ENCODE measurements around the gene CLBA1.
A peak's percentile ranks its signal among the peaks of the same experiment; 100 is the strongest.
"Not testable (repeated sequence)": the region's sequence is repeated elsewhere in the genome, so short reads cannot be mapped to it uniquely, and the experiment has no call there.

CLBA1 gene

DNA sequence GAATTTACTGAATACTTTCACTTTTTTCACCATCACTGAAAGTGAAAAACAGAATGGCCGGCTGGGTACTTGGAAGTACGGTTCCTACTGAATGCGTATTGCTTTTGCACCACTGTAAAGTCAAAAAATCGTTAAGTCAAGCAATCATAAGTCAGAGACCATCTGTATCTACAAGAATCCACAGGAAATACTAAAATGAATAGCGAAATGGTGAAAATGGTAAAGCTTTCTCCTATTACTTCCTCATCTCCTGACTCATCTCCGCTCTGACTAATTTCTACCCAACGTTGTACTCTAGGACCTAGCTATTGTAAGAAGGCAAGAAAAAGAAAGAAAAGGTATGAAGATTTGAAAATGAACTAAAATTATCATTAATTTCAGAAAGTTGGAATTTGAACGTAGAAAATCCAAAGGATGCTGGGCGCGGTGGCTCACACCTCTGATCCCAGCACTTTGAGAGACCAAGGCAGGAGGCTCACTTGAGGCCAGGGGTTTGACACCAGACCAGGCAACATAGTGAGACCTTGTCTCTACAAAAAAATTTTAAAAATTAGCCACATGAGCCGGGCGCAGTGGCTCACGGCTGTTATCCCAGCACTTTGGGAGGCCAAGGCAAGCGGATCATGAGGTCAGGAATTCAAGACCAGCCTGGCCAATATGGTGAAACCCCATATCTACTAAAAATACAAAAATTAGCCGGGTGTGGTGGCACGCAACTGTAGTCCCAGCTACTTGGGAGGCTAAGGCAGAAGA, 40.6 kb downstream of the CLBA1 start:
- peak; percentile 76 for DNase-seq

DNA sequence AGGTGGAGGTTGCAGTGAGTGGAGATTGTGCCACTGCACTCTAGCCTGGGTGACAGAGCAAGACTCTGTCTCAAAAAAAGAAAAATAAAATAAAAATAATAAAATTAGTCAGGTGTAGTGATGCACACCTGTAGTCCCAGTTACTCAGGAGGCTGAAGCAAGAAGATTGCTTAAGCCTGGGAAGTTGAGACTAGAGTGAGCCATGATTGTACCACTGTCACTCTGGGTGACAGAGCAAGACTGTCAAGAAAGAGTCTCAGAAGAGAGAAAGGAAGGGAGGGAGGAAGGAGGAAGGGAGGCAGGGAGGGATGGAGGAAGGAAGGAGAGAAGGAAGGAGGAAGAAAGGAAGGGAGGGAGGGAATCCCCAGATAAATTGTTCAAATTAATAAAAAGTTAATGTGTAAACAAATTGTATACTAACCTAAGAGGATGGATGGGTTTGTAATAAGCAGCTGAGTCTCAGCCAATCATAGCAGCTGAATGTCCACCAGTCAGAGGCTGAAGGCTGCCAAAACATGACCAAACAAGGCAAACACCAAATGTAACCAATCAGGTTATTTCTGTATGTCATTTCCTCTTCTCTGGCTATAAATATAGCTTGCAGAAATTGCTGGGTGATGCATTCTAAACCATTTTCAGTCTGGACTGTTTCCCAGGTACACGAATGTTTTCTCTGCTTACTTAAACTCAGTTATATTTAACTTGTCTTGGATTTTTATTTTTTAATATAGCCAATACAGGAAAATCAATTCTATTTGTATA, 41.4 kb downstream of the CLBA1 start:
- no peak for DNase-seq

DNA sequence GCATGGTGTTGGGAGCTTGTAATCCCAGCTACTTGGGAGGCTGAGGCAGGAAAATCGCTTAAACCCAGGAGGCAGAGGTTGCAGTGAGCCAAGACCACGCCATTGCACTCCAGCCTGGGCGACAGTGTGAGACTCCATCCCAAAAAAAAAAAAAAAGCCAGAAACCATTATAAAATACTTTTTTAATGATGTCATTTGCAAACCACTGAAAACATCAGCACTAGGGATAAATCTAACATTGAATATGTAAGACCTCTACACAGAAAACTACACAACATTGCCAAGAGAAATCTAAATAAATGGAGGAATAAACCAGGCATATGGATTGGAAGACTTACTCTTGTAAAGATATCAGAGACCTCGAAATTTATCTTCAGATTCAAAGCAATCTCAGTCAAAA, 42.1 kb downstream of the CLBA1 start:
- not testable (repeated sequence) for DNase-seq

- DNase-seq: no peak
Observed at GRCh38 chr14:105028251-105028927, 42.8 kb downstream of the CLBA1 start.

DNA sequence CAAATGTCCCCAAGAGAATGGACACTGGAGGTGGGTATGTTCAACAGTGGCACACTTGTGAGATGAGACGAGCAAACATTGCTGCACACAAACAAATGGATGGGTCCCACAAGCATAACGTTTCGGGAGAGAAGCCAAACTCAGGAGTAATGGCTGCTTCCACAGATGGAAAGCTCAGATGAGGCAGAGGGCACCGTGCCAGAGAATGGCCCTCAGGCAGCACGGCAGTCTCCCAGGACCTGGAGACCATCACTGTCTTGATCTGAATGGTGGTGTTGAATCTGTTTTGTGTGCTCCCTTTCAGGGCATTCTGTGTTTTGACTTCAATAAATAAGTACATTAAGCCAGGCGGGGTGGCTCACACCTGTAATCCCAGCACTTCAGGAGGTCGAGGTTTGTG, 43.8 kb downstream of the CLBA1 start:
- DNase-seq: no peak

DNA sequence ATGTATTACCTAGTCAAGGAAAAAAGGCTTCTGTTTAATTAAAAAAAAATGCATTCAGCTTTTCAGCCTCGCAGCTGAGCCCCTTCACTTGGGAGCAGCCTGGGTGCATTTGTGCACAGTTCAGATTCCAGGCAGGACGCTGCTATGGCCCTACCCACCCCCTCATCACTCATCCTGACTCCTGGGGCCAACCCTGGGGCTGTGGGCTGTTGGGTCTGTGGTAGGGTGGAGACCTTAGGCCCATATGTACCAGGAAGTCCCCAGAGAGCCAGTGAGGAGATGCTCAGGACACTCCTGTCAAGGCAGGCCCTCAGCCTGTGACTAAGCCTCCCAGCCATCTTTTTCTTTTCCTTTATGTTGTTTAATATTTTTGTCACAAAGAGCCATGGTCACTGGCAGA, 44.6 kb downstream of the CLBA1 start:
- DNase-seq: no peak

DNA sequence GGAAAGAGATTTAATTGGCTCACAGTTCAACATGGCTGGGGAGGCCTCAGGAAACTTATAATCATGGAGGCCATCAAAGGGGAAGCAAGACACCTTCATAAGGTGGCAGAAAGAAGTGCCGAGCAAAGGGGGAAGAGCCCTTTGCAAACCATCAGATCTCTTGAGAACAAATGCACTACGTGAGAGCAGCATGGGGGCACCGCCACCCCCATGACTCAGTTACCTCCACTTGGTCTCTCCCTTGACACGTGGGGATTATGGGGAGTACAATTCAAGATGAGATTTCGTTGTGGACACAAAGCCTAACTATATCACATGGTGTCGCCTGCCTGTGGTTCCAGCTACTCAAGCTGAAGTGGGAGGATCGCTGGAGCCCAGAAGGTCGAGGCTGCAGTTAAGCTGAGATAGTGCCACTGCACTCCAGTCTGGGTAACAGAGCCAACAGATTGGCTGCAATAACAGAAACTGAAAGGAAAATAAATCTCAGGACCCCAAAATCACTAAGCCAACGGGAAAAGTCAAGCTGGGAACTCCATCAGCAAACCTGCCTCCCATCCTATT, 45.3 kb downstream of the CLBA1 start:
- no peak for DNase-seq

DNA sequence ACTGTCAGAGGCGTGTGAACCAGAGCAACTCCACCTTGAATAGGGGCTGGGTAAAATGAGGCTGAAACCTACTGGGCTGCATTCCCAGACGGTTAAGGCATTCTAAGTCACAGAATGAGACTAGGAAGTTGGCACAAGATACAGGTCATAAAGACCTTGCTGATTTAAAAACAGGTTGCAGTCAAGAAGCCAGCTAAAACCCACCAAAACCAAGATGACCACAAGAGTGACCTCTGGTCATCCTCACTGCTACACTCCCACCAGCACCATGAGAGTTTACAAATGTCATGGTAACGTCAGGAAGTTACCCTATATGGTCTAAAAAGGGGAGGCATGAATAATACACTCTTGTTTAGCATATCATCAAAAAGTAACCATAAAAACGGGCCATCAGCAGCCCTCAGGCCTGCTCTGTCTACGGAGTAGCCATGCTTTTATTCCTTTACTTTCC, 46.9 kb downstream of the CLBA1 start:
- not testable (repeated sequence) for DNase-seq

DNA sequence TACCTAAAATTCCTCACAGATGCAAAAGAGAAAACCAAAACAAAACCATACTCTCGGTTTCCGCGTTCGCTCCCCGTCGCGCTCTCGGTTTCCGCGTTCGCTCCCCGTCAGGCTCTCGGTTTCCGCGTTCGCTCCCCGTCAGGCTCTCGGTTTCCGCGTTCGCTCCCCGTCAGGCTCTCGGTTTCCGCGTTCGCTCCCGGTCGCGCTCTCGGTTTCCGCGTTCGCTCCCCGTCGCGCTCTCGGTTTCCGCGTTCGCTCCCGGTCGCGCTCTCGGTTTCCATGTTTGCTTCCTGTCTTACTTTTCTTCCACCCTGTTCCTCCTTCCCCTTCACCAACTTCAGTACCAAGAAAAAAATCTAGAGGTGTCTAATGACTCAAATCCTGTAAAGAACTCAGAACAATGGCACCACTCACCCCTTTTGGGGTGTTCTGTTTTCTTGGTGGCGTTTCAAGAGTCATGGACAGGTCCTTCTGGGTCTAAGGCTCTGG, 47.9 kb downstream of the CLBA1 start:
- not testable (repeated sequence) for DNase-seq

DNA sequence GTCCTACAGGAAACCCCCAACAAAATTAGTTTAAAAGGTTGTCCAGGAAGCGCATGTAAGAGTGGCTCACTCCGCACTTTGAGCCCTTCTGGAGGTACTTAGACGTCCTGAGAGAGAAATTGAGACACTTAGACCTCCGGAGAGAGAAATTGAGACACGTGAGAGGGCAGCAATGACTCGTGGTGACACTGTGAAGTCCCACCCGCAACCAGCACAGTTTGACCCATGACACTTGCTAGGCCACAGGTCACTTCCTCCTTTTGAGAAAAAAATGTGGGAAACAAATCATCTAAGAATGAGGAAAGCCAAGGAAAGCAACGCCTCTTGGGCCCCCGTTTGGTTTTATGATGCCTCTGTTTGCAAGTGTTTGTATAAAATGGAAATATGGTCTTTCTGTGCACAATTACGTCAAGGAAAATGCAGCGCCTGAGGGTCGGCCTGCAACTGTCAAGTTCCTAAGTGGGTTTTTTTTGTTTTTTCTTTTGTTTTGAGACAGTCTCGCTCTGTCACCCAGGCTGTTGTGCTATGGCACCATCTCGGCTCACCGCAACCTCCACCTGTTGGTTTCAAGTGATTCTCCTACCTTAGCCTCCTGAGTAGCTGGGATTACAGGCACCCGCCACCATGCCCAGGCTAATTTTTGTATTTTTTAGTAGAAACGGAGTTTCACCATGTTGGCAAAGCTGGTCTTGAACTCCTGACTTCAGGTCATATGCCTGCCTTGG, 48.9 kb downstream of the CLBA1 start:
- DNase-seq: no peak

- not testable (repeated sequence) for DNase-seq
Observed at GRCh38 chr14:105035616-105036015, 50.0 kb downstream of the CLBA1 start.

DNA sequence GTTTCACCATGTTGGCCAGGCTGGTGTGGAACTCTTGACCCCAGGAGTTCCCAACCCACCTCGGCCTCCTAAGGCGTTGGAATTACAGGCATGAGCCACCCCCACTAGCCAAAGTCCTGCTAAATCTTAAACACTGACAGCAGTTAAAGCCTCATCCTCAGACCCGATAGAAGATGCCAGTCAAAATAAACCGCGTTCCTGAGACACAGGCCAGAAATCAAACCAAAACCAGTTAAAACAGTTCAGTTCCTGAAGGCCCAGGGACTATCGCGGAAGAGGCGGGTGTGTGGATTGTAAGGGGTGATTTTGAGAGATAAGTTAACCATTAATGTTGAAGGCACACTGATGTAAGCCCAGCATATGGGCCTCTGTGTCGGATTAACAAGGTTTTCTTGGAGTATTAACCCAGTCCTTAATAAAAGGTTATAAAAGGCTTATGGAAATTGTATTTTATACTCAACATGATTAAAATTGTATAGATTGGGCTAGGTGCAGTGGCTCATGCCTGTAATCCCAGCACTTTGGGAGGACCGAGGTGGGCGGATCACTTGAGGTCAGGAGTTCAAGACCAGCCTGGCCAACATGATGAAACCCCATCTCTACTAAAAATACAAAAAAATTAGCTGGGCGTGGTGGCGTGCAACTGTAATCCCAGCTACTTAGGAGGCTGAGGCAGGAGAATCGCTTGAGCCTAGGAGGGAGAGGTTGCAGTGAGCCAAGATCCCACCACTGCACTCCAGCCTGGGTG, 54.0 kb downstream of the CLBA1 start:
- DNase-seq: no peak

DNA sequence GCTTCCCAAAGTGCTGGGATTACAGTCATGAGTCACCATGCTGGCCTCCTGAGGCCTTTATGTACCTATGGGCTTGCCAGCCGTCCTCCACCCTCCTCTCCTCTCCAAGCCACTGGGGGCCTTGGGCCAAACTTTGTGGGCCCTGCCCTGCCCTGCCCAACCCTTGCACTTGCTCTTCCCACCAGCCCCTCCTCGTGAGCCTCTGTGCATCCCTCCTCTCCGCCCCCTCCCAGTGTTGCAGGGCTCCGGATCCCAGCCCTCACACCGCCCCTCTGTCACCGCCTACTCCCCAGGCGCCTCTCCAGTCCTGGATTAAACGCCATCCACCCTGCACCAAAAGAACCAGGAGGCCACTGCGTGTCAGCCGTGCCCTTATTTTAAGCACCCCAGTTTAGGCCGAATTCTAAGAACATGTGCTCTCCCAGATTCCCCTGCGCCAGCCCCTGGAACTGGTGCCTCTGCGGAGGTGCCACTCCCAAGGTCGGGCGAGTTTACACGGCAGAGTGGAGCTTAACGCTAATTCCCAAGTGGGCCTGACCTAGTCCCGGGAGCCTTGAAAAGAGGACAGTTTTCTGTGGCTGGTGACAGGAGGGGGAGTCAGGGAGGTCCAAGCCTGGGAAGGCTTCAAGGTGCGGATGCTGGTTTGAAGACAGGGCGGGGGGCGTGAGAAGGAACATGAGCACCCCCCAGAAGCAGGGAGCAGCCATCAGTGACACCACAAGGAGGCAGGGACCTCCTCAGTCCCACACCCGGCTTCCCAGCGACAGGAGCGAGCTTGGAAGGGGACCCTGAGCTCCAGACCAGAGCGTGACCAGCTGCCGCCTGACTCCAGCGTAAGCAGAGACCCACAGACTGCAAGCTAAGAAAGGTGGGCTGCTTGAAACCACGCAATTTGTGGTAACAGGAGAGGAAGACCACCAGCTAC, 56.5 kb downstream of the CLBA1 start:
- DNase-seq: no peak

- no peak for DNase-seq
Observed at GRCh38 chr14:105042813-105043212, 57.2 kb downstream of the CLBA1 start.

- DNase-seq: no peak
Observed at GRCh38 chr14:105043641-105044040, 58.1 kb downstream of the CLBA1 start.
